Stimulated activated CD4-positive, alpha-beta T cell treated with anti-CD3 and anti-CD28 coated beads, Interleukin-1b, Interleukin-23, amount 100 ng/mL, for 48 hours (primary cell): ENCODE measurements around the gene ADRB1.

ENCODE experiments used
- DNase-seq: peaks from one replicate; pipeline ENCODE4 v3.0.0-alpha.2; 2020

Gene ADRB1

DNA sequence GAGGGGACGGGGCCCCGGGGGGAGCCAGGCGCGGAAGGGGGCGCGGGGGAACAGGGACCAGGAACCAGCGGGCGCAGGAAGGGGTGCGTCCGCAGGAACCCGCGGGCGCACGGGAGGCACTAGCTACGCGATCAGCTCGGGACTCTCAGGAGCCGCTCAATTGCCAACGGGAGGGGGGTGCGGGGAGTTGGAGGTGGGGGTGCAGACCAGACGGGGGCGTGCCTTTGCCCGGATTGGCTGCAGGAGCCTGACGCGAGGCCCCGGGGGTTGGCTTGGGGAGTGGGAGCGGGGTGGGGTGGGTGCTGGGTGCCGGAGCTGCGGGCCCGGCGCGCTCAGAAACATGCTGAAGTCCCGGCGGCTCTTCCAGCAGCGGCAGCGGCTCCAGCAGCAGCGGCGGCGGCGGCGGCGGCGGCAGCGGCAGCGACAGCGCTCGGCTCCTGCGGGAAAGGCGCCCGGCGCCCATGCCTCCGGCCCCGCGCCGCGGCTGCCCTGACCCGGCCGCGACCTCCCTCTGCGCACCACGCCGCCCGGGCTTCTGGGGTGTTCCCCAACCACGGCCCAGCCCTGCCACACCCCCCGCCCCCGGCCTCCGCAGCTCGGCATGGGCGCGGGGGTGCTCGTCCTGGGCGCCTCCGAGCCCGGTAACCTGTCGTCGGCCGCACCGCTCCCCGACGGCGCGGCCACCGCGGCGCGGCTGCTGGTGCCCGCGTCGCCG, at the start of gene ADRB1:
Gene ADRB1 (plus strand): TSS at position 335 of the 715 bp plus-strand sequence. CDS start 267 bp downstream, at position 602.
- DNase-seq, result peak; percentile 22

DNA sequence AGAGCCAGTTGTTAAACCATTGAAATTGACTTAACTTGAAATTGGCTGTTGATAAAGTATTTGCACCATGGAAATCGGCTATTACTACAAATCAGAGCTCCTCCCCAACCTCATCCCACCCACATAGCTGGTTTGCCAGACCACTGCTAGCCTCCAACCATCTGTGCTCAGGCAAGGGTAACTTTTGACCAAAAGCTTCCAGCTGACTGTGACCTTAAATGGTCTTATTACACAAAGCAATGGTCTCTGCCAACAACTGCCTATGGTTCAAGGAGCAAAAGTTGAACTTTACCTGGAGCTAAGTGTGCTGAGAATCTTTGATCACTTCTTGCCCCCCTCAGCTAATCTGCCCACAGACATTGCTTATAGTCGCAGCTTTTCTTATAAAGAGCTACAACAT, 48.5 kb upstream of the ADRB1 start:
- no peak for DNase-seq

DNA sequence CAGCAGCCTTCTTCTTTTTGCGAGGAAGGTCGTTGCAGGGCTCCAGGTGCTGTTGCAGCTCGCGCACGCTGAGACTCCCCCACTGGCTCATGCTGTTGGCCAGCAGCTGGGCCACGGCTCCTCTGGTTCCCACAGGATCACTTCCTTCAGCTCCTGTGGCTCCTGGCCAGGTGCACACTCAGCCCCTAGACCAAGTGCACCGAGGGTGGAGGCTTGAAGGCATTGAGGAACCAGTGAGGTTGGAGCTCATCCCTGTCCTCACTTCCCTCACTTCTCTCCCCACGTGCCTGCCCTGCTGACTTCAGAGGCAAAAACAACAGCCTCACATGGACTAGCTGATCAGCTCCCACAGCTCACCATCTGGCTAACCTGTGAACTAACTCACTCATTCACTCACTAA, 46.2 kb upstream of the ADRB1 start:
- no peak for DNase-seq

DNA sequence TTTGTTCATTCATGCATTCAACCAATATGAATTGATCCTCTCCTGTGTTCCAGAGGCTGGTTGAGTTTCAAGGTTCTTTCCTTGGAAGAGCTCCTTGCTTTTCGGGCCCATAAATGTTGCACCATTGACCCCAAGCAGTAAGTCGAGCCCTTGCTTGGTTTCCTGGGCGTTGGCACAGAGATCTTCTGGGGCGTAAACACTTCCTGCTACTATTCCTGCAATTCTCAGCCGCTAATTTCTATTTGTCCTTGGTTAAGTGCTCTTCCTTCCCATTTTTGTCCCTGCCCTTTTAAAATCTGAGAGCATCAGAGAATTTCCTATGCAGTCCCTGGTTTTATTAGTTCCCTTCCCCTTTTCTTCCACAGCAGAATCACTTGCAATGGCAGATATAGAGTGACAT, 44.1 kb upstream of the ADRB1 start:
- no peak for DNase-seq

DNA sequence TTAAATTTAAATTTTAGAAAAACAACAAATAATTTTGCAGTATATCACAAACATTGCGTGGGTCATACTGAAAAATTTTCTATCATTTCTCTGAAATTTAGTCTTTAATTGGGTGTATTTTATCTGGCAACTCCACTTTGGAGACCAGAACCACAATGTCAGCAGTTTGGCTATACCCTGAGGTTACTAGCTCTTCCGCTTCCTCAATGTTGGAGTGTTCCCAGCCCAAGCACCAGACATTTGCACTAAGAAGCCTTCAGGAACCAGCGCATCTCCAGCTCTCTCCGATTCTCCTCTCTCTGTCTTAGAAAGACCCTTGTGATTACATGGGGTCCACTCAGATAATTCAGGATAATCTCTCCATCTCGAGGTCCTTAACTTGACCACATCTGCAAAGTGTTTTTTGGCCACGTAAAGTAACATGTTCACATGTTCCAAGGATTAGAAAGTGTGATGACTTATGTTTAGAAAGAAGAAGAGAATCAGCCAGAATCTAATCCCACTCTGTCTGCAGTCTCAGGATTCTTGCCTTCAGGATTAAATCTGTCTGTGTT, 43.1 kb upstream of the ADRB1 start:
- DNase-seq, result no peak

GRCh38 chr10:114002422-114002821, 41.2 kb upstream of the ADRB1 start:
- DNase-seq, result no peak

DNA sequence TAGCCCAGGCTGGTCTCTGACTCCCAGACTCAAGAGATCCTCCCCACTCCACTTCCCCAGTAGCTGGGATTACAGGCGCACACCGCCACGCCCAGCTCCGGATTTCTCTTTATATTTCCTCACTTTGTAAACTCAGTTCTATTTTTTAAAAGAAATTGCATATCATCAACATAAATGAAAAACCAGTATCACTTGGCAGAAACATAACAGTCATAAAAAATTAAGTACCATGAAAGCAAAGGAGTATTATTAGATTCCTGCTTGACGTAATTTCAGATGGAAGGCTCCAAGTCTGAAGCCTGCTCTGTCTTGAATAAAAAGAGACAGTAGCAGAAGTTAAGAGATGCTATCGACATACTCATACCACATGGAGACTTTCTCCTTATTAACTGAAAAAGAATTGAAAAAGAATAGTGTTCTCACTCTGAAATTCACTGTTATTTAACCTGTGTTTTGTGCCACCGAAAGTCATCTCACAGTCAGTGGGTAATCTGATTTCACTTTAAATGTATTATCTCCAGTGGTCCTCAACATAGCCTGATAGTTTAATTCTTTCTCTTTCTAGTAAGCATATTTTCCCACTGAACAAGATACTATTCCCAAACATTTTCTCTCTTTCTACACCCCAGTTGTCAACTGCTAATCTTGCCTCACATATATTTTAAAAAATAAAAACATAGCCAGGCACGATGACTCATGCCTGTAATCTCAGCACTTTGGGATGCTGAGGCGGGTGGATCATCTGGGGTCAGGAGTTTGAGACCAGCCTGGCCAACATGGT, 40.3 kb upstream of the ADRB1 start:
- no peak for DNase-seq

GRCh38 chr10:114009281-114009996, 34.2 kb upstream of the ADRB1 start:
- no peak for DNase-seq

- no peak for DNase-seq
These were observed 33.4 kb upstream of the ADRB1 start for GRCh38 chr10:114010316-114010715.

DNA sequence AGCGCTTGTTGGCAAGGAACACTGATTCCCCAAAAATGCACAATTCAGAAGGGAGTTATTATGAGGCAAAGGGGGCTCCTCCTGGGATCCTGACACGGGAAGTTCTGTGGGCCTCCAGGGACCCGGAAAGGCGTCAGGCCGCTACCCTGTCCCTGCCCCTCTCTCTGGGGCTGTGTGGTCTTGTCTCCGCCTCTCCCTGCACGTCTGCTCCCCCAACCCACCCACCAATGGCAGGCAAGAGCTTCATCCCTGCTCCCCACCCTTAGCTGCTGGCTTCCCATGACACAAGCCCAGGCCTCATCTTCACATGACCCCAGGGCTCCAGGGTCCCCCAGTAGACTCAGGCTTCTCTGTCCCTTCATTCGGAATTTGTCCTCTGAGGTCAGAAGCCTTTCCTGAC, 31.0 kb upstream of the ADRB1 start:
- DNase-seq, result no peak

- no peak for DNase-seq
These were observed 28.0 kb upstream of the ADRB1 start for GRCh38 chr10:114015708-114016107.

DNA sequence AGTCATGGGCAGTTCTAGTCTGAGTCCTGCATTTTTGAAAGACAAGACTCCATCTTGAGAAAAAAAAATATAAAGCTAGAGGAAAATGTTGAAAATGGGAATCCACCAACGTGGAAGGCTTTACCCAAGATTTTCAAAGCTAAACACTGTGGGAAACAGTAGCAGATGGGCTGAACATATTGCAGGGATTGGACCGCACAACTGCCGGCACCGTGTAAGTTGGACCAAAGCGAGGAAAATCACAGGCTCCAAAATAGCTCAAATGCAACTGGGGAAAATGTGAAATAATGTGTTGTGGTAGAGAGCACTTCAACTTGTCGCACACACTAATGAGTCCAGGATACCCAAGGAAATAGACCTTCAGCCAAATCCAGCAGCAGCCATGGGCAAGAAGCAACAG, 26.4 kb upstream of the ADRB1 start:
- no peak for DNase-seq

DNA sequence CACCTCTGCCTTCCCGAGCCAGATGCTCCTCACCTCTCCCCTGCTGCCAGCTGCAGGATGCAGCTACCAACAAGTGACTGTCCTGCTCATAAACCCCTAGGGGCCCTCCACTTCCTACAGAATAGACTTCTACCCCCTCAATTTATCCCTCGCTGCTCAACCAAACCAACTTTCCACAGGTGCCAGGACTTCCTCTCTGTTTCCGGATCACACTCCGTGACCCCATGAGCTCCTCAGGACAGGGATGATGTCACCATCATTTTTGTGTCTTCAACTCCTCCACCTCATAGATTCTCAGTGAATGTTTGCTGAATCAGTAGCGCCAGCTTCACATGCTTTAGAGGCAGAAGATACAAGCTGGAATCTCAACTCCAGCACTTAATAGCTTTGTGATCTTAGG, 25.8 kb upstream of the ADRB1 start:
- no peak for DNase-seq

DNA sequence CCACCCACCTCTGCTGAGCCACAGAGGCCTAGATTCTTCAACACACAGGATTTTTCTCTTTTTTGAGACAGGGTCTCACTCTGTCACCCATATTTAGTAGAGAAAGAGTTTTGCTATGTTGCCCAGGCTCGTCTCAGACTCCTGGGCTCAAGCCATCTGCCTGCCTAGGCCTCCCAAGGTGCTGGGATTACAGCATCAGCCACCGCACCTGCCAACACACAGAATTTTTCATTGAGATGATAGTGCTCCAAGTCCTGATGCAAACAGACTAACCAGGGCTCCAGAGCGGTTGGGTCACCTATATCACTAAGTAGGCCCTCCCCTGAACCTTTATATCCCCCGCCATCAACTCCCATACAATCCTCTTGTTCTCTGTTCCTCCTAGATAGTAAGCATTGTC, 24.4 kb upstream of the ADRB1 start:
- no peak for DNase-seq

- DNase-seq, result no peak
These were observed 22.5 kb upstream of the ADRB1 start for GRCh38 chr10:114021154-114021553.

DNA sequence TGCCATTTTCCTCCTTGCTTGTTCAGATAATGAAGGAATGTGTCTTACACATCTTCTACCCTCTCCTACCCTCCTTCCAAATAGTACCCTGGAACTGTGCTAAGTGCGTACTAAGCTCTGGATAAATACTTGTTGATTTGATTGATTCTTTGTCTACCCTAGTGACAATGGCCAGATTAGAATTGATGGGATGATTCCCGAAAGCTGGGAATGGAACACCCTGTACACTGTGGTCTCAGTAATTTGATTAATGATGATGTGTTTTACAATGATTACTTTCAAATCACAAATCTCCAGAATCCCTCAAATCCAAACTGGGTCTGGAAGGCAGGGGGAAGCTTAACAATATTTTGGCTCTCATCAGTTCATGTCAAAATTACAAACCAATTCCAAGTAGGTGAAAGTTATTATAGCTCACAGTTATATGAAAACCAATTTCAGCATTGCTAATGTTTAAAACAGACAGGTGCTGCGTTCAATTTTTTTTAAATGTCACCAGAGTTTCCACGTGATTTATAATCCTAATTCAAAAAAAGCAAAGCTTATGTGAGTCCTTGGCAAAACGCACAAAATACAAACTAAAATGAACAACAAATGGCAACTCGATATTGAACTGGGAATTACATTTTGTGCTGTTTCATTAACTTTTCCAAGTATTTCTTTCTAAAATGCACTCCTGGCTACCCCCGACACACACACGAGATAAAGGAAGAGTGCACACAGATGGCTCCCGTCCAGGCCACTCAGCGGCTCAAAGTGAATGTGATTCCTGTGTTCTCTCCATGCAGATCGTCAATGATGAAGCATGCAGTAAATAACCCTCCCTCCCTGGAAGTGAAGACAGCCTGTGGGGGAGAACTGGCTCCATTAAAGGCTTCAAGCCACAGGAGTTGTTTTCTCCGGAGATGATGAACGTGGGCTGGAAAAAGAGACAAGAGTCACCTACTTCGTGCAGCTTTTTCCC, 21.7 kb upstream of the ADRB1 start:
- DNase-seq, result no peak

GRCh38 chr10:114022766-114023597, 20.7 kb upstream of the ADRB1 start:
- DNase-seq, result no peak

DNA sequence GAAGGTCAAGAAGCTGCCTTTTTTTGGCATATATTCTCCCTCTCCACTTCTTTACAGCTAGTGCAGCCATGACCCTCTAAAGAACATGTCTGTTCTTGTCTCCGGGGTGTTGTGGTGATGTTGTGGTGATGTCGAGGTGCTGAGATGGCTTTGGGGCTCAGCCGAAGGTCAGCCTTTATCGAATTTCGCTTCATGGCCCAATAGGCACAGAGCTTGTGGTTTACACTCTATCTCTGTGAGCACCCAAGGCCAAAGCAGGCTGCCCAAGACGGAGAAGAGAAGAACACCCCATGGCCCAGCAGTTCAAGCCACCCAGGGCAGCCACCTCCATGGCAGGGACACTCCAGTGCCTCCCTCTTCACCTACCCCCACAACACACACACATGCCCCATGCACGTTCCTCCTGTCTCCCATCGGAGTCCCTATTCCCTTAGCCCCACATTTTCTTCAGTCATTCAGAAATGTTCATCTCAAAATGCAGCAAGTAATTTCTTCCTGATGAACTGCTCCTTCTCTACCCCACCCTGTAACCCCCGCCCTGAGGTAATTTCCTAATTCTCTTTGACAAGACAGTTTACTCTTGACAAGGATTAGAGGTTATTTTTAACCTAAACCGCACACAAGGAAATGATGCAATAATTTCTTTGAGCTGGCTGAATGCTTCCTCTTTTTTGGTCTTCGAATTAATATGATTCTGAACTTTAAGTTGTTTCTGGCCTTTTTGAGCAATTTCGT, 18.6 kb upstream of the ADRB1 start:
- no peak for DNase-seq

GRCh38 chr10:114025611-114026130, 18.0 kb upstream of the ADRB1 start:
- DNase-seq, result no peak
